GM21619 (cell line): ENCODE measurements around the gene USH1G.
"Not testable (repeated sequence)": the region's sequence is repeated elsewhere in the genome, so short reads cannot be mapped to it uniquely, and the experiment has no call there.

ENCODE experiments used
- ATAC-seq: cut with Tn5 transposase; IDR thresholded peaks from one replicate; pipeline ENCODE4 v1.9.1; 2021; ENCODE audit not compliant: unreplicated experiment

Gene USH1G

GRCh38 chr17:74877592-74878548 lies 45.2 kb downstream of the USH1G start:
- ATAC-seq = no peak

GRCh38 chr17:74875977-74876593 lies 47.0 kb downstream of the USH1G start:
- no peak for ATAC-seq

- no peak for ATAC-seq
Observed at GRCh38 chr17:74875155-74875976, 47.7 kb downstream of the USH1G start.

- ATAC-seq = no peak
Observed at GRCh38 chr17:74874615-74875037, 48.4 kb downstream of the USH1G start.

- no peak for ATAC-seq
Observed at GRCh38 chr17:74873874-74874614, 49.0 kb downstream of the USH1G start.

GRCh38 chr17:74873037-74873873 lies 49.8 kb downstream of the USH1G start:
- peak; percentile 89 for ATAC-seq

- peak; percentile 49 for ATAC-seq
Observed at GRCh38 chr17:74872313-74873036, 50.6 kb downstream of the USH1G start, which contains the start of gene FDXR. Gene FDXR, minus strand, starts transcription at chr17:74872994. Its CDS starts 50 bp downstream, at chr17:74872944.

GRCh38 chr17:74871356-74872076 lies 51.5 kb downstream of the USH1G start:
- ATAC-seq = no peak

GRCh38 chr17:74870512-74870911 lies 52.5 kb downstream of the USH1G start:
- no peak for ATAC-seq

GRCh38 chr17:74870028-74870427 lies 53.0 kb downstream of the USH1G start:
- not testable (repeated sequence) for ATAC-seq

GRCh38 chr17:74868908-74869255 lies 54.2 kb downstream of the USH1G start:
- no peak for ATAC-seq

GRCh38 chr17:74868251-74868907 lies 54.7 kb downstream of the USH1G start:
- no peak for ATAC-seq

- ATAC-seq = no peak
Observed at GRCh38 chr17:74866198-74866835, 56.7 kb downstream of the USH1G start.
